ENCODE results near the gene SH2D3C.

SH2D3C gene

GRCh38 chr9:127778280-127779135 is at the start of gene SH2D3C:
SH2D3C (minus strand) TSS chr9:127778666; CDS start chr9:127778627, 39 bp downstream.
- H3K27me3 ChIP-seq (ENCODE audit: insufficient read depth, low read length) = no peaks in the 10 kb centered on the region
- no peaks in the 10 kb centered on the region for H3K9me3 ChIP-seq (ENCODE audit: insufficient read depth, low read depth, low read length)
- H3K4me3 ChIP-seq (ENCODE audit: low read length) = no peak within 1 kb of the TSS
- H3K9ac ChIP-seq (ENCODE audit: low read depth, low read length) = no peak within 1 kb of the TSS
- peaks cover 7% of the 10 kb centered on the region; the same call in 1 of the 2 replicates for H3K4me1 ChIP-seq (ENCODE audit: insufficient read depth, low read length)
- H3K36me3 ChIP-seq (ENCODE audit: insufficient read depth, low read depth, low read length) = no peaks in the 10 kb centered on the region
- H3K27ac ChIP-seq (ENCODE audit: low read length) = no peak within 1 kb of the TSS

GRCh38 chr9:127826253-127826913 is 47.9 kb upstream of the SH2D3C start:
- H3K4me3 ChIP-seq (ENCODE audit: low read length) = no peak overlapping the region
- no peaks in the 10 kb centered on the region for H3K36me3 ChIP-seq (ENCODE audit: insufficient read depth, low read depth, low read length)
- H3K4me1 ChIP-seq (ENCODE audit: insufficient read depth, low read length) = peaks cover 8% of the 10 kb centered on the region; the same call in 1 of the 2 replicates
- H3K9ac ChIP-seq (ENCODE audit: low read depth, low read length) = no peak overlapping the region
- peaks cover 23% of the 10 kb centered on the region for H3K27me3 ChIP-seq (ENCODE audit: insufficient read depth, low read length)
- H3K27ac ChIP-seq (ENCODE audit: low read length) = no peak overlapping the region
- H3K9me3 ChIP-seq (ENCODE audit: insufficient read depth, low read depth, low read length) = no peaks in the 10 kb centered on the region

- peaks cover 8% of the 10 kb centered on the region; the same call in 1 of the 2 replicates for H3K4me1 ChIP-seq (ENCODE audit: insufficient read depth, low read length)
- H3K27me3 ChIP-seq (ENCODE audit: insufficient read depth, low read length) = peaks cover 23% of the 10 kb centered on the region
- no peak overlapping the region for H3K27ac ChIP-seq (ENCODE audit: low read length)
- H3K9me3 ChIP-seq (ENCODE audit: insufficient read depth, low read depth, low read length) = no peaks in the 10 kb centered on the region
- H3K9ac ChIP-seq (ENCODE audit: low read depth, low read length) = no peak overlapping the region
- no peaks in the 10 kb centered on the region for H3K36me3 ChIP-seq (ENCODE audit: insufficient read depth, low read depth, low read length)
- peak overlapping the region; percentile 33; the same call in 1 of the 2 replicates for H3K4me3 ChIP-seq (ENCODE audit: low read length)
These were observed 47.0 kb upstream of the SH2D3C start for GRCh38 chr9:127825319-127826051.

GRCh38 chr9:127822108-127822507 is 43.6 kb upstream of the SH2D3C start:
- H3K4me1 ChIP-seq (ENCODE audit: insufficient read depth, low read length) = no peaks in the 10 kb centered on the region
- H3K27me3 ChIP-seq (ENCODE audit: insufficient read depth, low read length) = peaks cover 14% of the 10 kb centered on the region
- no peak overlapping the region for H3K9ac ChIP-seq (ENCODE audit: low read depth, low read length)
- H3K36me3 ChIP-seq (ENCODE audit: insufficient read depth, low read depth, low read length) = no peaks in the 10 kb centered on the region
- no peak overlapping the region for H3K27ac ChIP-seq (ENCODE audit: low read length)
- H3K4me3 ChIP-seq (ENCODE audit: low read length) = no peak overlapping the region
- H3K9me3 ChIP-seq (ENCODE audit: insufficient read depth, low read depth, low read length) = no peaks in the 10 kb centered on the region

- Histone ChIP-seq H3K4me1 (ENCODE audit: insufficient read depth, low read length) (no peaks in the 10 kb centered on the region), H3K27me3 (ENCODE audit: insufficient read depth, low read length) (no peaks in the 10 kb centered on the region), H3K36me3 (ENCODE audit: insufficient read depth, low read depth, low read length) (peaks cover 10% of the 10 kb centered on the region), H3K9ac (ENCODE audit: low read depth, low read length) (no peak overlapping the region), H3K4me3 (ENCODE audit: low read length) (no peak overlapping the region), H3K9me3 (ENCODE audit: insufficient read depth, low read depth, low read length) (no peaks in the 10 kb centered on the region), H3K27ac (ENCODE audit: low read length) (no peak overlapping the region)
These were observed 40.1 kb upstream of the SH2D3C start for GRCh38 chr9:127818574-127818973.

- H3K9ac ChIP-seq (ENCODE audit: low read depth, low read length) = no peak overlapping the region
- H3K27me3 ChIP-seq (ENCODE audit: insufficient read depth, low read length) = no peaks in the 10 kb centered on the region
- no peaks in the 10 kb centered on the region for H3K4me1 ChIP-seq (ENCODE audit: insufficient read depth, low read length)
- H3K27ac ChIP-seq (ENCODE audit: low read length) = no peak overlapping the region
- no peak overlapping the region for H3K4me3 ChIP-seq (ENCODE audit: low read length)
- H3K36me3 ChIP-seq (ENCODE audit: insufficient read depth, low read depth, low read length) = peaks cover 15% of the 10 kb centered on the region
- H3K9me3 ChIP-seq (ENCODE audit: insufficient read depth, low read depth, low read length) = no peaks in the 10 kb centered on the region
These were observed 39.5 kb upstream of the SH2D3C start for GRCh38 chr9:127817881-127818434.

GRCh38 chr9:127816728-127817127 is 38.3 kb upstream of the SH2D3C start:
- Histone ChIP-seq H3K36me3 (ENCODE audit: insufficient read depth, low read depth, low read length) (peaks cover 27% of the 10 kb centered on the region), H3K4me3 (ENCODE audit: low read length) (no peak overlapping the region), H3K27ac (ENCODE audit: low read length) (no peak overlapping the region), H3K9me3 (ENCODE audit: insufficient read depth, low read depth, low read length) (no peaks in the 10 kb centered on the region), H3K4me1 (ENCODE audit: insufficient read depth, low read length) (no peaks in the 10 kb centered on the region), H3K9ac (ENCODE audit: low read depth, low read length) (no peak overlapping the region), H3K27me3 (ENCODE audit: insufficient read depth, low read length) (no peaks in the 10 kb centered on the region)

GRCh38 chr9:127816362-127816725 is 37.9 kb upstream of the SH2D3C start:
- no peak overlapping the region for H3K9ac ChIP-seq (ENCODE audit: low read depth, low read length)
- no peak overlapping the region for H3K27ac ChIP-seq (ENCODE audit: low read length)

GRCh38 chr9:127815512-127816361 is 37.3 kb upstream of the SH2D3C start:
- peaks cover 30% of the 10 kb centered on the region for H3K36me3 ChIP-seq (ENCODE audit: insufficient read depth, low read depth, low read length)
- H3K27me3 ChIP-seq (ENCODE audit: insufficient read depth, low read length) = no peaks in the 10 kb centered on the region
- H3K27ac ChIP-seq (ENCODE audit: low read length) = no peak overlapping the region
- no peaks in the 10 kb centered on the region for H3K9me3 ChIP-seq (ENCODE audit: insufficient read depth, low read depth, low read length)
- no peak overlapping the region for H3K4me3 ChIP-seq (ENCODE audit: low read length)
- H3K4me1 ChIP-seq (ENCODE audit: insufficient read depth, low read length) = no peaks in the 10 kb centered on the region
- H3K9ac ChIP-seq (ENCODE audit: low read depth, low read length) = no peak overlapping the region

More at GRCh38 chr9:127816362-127816725, 37.9 kb upstream of the SH2D3C start:
- H3K27me3 ChIP-seq (ENCODE audit: insufficient read depth, low read length) = no peaks in the 10 kb centered on the region
- H3K36me3 ChIP-seq (ENCODE audit: insufficient read depth, low read depth, low read length) = peaks cover 30% of the 10 kb centered on the region
- no peaks in the 10 kb centered on the region for H3K9me3 ChIP-seq (ENCODE audit: insufficient read depth, low read depth, low read length)
- H3K4me3 ChIP-seq (ENCODE audit: low read length) = no peak overlapping the region
- no peaks in the 10 kb centered on the region for H3K4me1 ChIP-seq (ENCODE audit: insufficient read depth, low read length)

- H3K4me1 ChIP-seq (ENCODE audit: insufficient read depth, low read length) = no peaks in the 10 kb centered on the region
- no peak overlapping the region for H3K4me3 ChIP-seq (ENCODE audit: low read length)
- peaks cover 30% of the 10 kb centered on the region for H3K36me3 ChIP-seq (ENCODE audit: insufficient read depth, low read depth, low read length)
- H3K9ac ChIP-seq (ENCODE audit: low read depth, low read length) = no peak overlapping the region
- no peaks in the 10 kb centered on the region for H3K9me3 ChIP-seq (ENCODE audit: insufficient read depth, low read depth, low read length)
- H3K27ac ChIP-seq (ENCODE audit: low read length) = no peak overlapping the region
- H3K27me3 ChIP-seq (ENCODE audit: insufficient read depth, low read length) = no peaks in the 10 kb centered on the region
These were observed 36.4 kb upstream of the SH2D3C start for GRCh38 chr9:127814619-127815511.
